Loucy (cell line): Measurements from ENCODE around the gene UNC45A.

Experiments used
- CTCF ChIP-seq: fragments of 200-600 bp; sonication (generic); conservative IDR thresholded peaks from 2 replicates; pipeline ENCODE4 v1.5.1; 2014; ENCODE audit warnings: mild to moderate bottlenecking, antibody characterized with exemption, low read length
- EZH2phosphoT487 ChIP-seq: fragments of 200-600 bp; IDR thresholded peaks from 2 replicates; pipeline ENCODE4 v1.6.1; 2018; ENCODE audit warnings: antibody characterized with exemption, mild to moderate bottlenecking, moderate library complexity, borderline replicate concordance

GRCh38 chr15:90967206-90967605, 32.1 kb downstream of the UNC45A start:
- TF ChIP-seq CTCF (no peak), EZH2phosphoT487 (no peak)
